Caco-2 (cell line): ENCODE data around the gene RAB35. TPM values are rescaled to one million over a fixed set of nuclear protein-coding genes. Genes with fewer than 3 reads are reported as not detected.

Source experiments
- BruUV-seq: library from RNA; stranded (reverse); fragments of 400-500 nt; replicated peaks from 2 replicates; lab custom pipeline; 2021; lab: Mats Ljungman, UMichigan
- CTCF ChIA-PET: fragments of 300-600 bp; sonication (Branson Sonifier 250); formaldehyde crosslinking; loops from one replicate; lab custom pipeline; 2022; ENCODE audit warnings: antibody characterized with exemption; lab: Charles Lee
- POLR2A ChIA-PET: fragments of 300-600 bp; sonication (Branson Sonifier 250); formaldehyde crosslinking; loops from one replicate; lab custom pipeline; 2022; ENCODE audit warnings: antibody characterized with exemption; lab: Charles Lee
- DNase-seq, 2 experiments: peaks; one replicate each; pipeline versions ENCODE4 v3.0.0 to v3.0.0-alpha.2; 2020 to 2022
- H3K27me3 ChIP-seq: replicated peaks from 2 replicates; pipeline ENCODE4 v1.6.0; 2011; ENCODE audit warnings: low read length; ENCODE audit not compliant: control insufficient read depth, insufficient read depth
- H3K36me3 ChIP-seq: 2 replicates; pipeline ENCODE4 v1.5.1; 2011; ENCODE audit warnings: low read length; ENCODE audit not compliant: control insufficient read depth, insufficient read depth
- H3K4me1 ChIP-seq: fragments of 250-450 bp; sonication (Bioruptor Pico); 2 replicates; pipeline ENCODE4 v1.5.1; 2020; ENCODE audit warnings: mild to moderate bottlenecking
- H3K4me3 ChIP-seq: 2 replicates; pipeline ENCODE4 v1.5.1; 2011; ENCODE audit warnings: low read depth, mild to moderate bottlenecking, control low read depth, low read length
- H3K9me3 ChIP-seq: fragments of 250-450 bp; sonication (Bioruptor Pico); 2 replicates; pipeline ENCODE4 v1.5.1; 2020; ENCODE audit warnings: mild to moderate bottlenecking, moderate library complexity
- H3K27ac Mint-ChIP-seq: one replicate; pipeline ENCODE4 v1.8.0; 2022; ENCODE audit warnings: mixed read lengths; ENCODE audit not compliant: unreplicated experiment
- H3K27me3 Mint-ChIP-seq: one replicate; pipeline ENCODE4 v1.8.0; 2022; ENCODE audit warnings: mixed read lengths; ENCODE audit not compliant: insufficient read depth, unreplicated experiment
- H3K36me3 Mint-ChIP-seq: one replicate; pipeline ENCODE4 v1.8.0; 2022; ENCODE audit warnings: mild to moderate bottlenecking, mixed read lengths; ENCODE audit not compliant: insufficient read depth, unreplicated experiment
- H3K4me1 Mint-ChIP-seq: one replicate; pipeline ENCODE4 v1.8.0; 2022; ENCODE audit warnings: low read depth, mixed read lengths; ENCODE audit not compliant: unreplicated experiment
- H3K4me3 Mint-ChIP-seq: one replicate; pipeline ENCODE4 v1.8.0; 2022; ENCODE audit warnings: mild to moderate bottlenecking, moderate library complexity, mixed read lengths; ENCODE audit not compliant: unreplicated experiment
- H3K9me3 Mint-ChIP-seq: one replicate; pipeline ENCODE4 v1.8.0; 2022; ENCODE audit warnings: mixed read lengths; ENCODE audit not compliant: unreplicated experiment
- CTCF ChIP-seq, 2 experiments: fragments of 200-600 bp in 1 of 2; IDR thresholded peaks; 1 replicate in 1 of 2; 2 replicates in 1 of 2; pipeline versions ENCODE4 v1.5.1 to v1.8.0; 2011 to 2022; ENCODE audit warnings: antibody characterized with exemption in 1 of 2, control low read depth in 1 of 2, inconsistent platforms in 1 of 2, low read depth in 1 of 2, low read length in 1 of 2, mild to moderate bottlenecking in 1 of 2, moderate library complexity in 1 of 2; ENCODE audit not compliant: insufficient read depth in 1 of 2, severe bottlenecking in 1 of 2, unreplicated experiment in 1 of 2
- intact Hi-C: fragments of 100-400 bp; cut with micrococcal nuclease; formaldehyde crosslinking; loops from one replicate; pipeline ENCODE4 v1.10.0; 2022; ENCODE audit not compliant: unreplicated experiment
- total RNA-seq: library from RNA; stranded (reverse); gene quantifications from 2 replicates; pipeline ENCODE4 v1.2.3, GENCODE V29; 2022

Gene RAB35
- total RNA-seq, 1 experiment from 2014 or later, result 72.0 TPM

- ChIA-PET CTCF (no interaction called here), POLR2A (no interaction called here)
- no peaks in the 10 kb centered on the region for H3K9me3 ChIP-seq
- no peak for TF ChIP-seq CTCF (IDR thresholded peaks at IDR 0.05; ENCODE audit: insufficient read depth in 1 of 2, low read depth in 1 of 2, low read length in 1 of 2, severe bottlenecking in 1 of 2, unreplicated experiment in 1 of 2)
- no peak overlapping the region for H3K27ac Mint-ChIP-seq
- peaks cover 7% of the 10 kb centered on the region for H3K4me1 Mint-ChIP-seq
- intact Hi-C loops, result no loop called here
- H3K36me3 ChIP-seq, result peaks cover 7% of the 10 kb centered on the region
- H3K9me3 Mint-ChIP-seq, result no peaks in the 10 kb centered on the region
- no peaks in the 10 kb centered on the region for H3K27me3 ChIP-seq
- H3K27me3 Mint-ChIP-seq, result no peaks in the 10 kb centered on the region
- H3K4me1 ChIP-seq, result peaks cover 14% of the 10 kb centered on the region
- no TSS peak for BruUV-seq
- peaks cover 81% of the 10 kb centered on the region for H3K36me3 Mint-ChIP-seq
- no peak overlapping the region for H3K4me3 ChIP-seq
- H3K4me3 Mint-ChIP-seq, result no peak overlapping the region
- no peak for DNase-seq
Measured at GRCh38 chr12:120099738-120100137, 16.8 kb downstream of the RAB35 start.

GRCh38 chr12:120098756-120099470, 17.6 kb downstream of the RAB35 start:
- Histone ChIP-seq H3K9me3 (no peaks in the 10 kb centered on the region), H3K27me3 (no peaks in the 10 kb centered on the region), H3K4me1 (peaks cover 5% of the 10 kb centered on the region; the same call in 1 of the 2 replicates), H3K4me3 (no peak overlapping the region), H3K36me3 (peaks cover 7% of the 10 kb centered on the region)
- Mint-ChIP-seq H3K27ac (no peak overlapping the region), H3K36me3 (peaks cover 79% of the 10 kb centered on the region), H3K9me3 (no peaks in the 10 kb centered on the region), H3K4me3 (no peak overlapping the region), H3K27me3 (no peaks in the 10 kb centered on the region), H3K4me1 (peaks cover 2% of the 10 kb centered on the region)
- intact Hi-C loops, result no loop called here
- DNase-seq, result no peak
- no TSS peak for BruUV-seq
- TF ChIP-seq CTCF (IDR thresholded peaks at IDR 0.05; ENCODE audit: insufficient read depth in 1 of 2, low read depth in 1 of 2, low read length in 1 of 2, severe bottlenecking in 1 of 2, unreplicated experiment in 1 of 2), result no peak
- ChIA-PET POLR2A (no interaction called here), CTCF (no interaction called here)

GRCh38 chr12:120096671-120097202, 19.8 kb downstream of the RAB35 start:
- Histone ChIP-seq H3K27me3 (no peaks in the 10 kb centered on the region), H3K9me3 (no peaks in the 10 kb centered on the region), H3K4me3 (no peak overlapping the region), H3K36me3 (peaks cover 4% of the 10 kb centered on the region), H3K4me1 (peaks cover under 1% of the 10 kb centered on the region; the same call in 1 of the 2 replicates)
- no peaks in the 10 kb centered on the region for H3K27me3 Mint-ChIP-seq
- CTCF ChIA-PET, result no interaction called here
- DNase-seq, result no peak
- POLR2A ChIA-PET, result no interaction called here
- H3K9me3 Mint-ChIP-seq, result no peaks in the 10 kb centered on the region
- intact Hi-C loops, result no loop called here
- no TSS peak for BruUV-seq
- H3K36me3 Mint-ChIP-seq, result peaks cover 77% of the 10 kb centered on the region
- TF ChIP-seq CTCF (IDR thresholded peaks at IDR 0.05; ENCODE audit: insufficient read depth in 1 of 2, low read depth in 1 of 2, low read length in 1 of 2, severe bottlenecking in 1 of 2, unreplicated experiment in 1 of 2), result no peak
- no peak overlapping the region for H3K4me3 Mint-ChIP-seq
- no peaks in the 10 kb centered on the region for H3K4me1 Mint-ChIP-seq
- H3K27ac Mint-ChIP-seq, result no peak overlapping the region
